GM12878 (cell line): ENCODE measurements around the gene MVB12B.

Experiments
- CHD2 ChIP-seq: IDR thresholded peaks from 2 replicates; pipeline ENCODE4 v1.6.1; 2011; ENCODE audit warnings: low read depth, low read length, improper control_type of control experiment, borderline replicate concordance
- CREM ChIP-seq: IDR thresholded peaks from 2 replicates; pipeline ENCODE4 v1.6.1; 2014; ENCODE audit warnings: antibody characterized with exemption, low read depth
- GABPA ChIP-seq: IDR thresholded peaks from 2 replicates; pipeline ENCODE4 v1.6.1; 2014; ENCODE audit warnings: antibody characterized with exemption, low read depth, mild to moderate bottlenecking, inconsistent platforms
- NR2C1 ChIP-seq: fragments of 450-650 bp; IDR thresholded peaks from 2 replicates; pipeline ENCODE4 v1.6.1; 2017; ENCODE audit warnings: antibody characterized with exemption, mild to moderate bottlenecking, moderate library complexity
- RAD21 ChIP-seq: IDR thresholded peaks from 2 replicates; pipeline ENCODE4 v1.6.1; 2011; ENCODE audit warnings: mild to moderate bottlenecking, low read depth, low read length, moderate library complexity; ENCODE audit not compliant: insufficient read depth
- TAF1 ChIP-seq: IDR thresholded peaks from 2 replicates; pipeline ENCODE4 v1.6.1; 2011; ENCODE audit warnings: mild to moderate bottlenecking, low read depth, low read length, borderline replicate concordance
- WRNIP1 ChIP-seq: IDR thresholded peaks from 2 replicates; pipeline ENCODE4 v1.6.1; 2011; ENCODE audit warnings: low read depth, low read length, improper control_type of control experiment, borderline replicate concordance
- YY1 ChIP-seq: IDR thresholded peaks from 2 replicates; pipeline ENCODE4 v1.6.1; 2011; ENCODE audit warnings: low read depth, mild to moderate bottlenecking, low read length
- ZNF24 ChIP-seq: fragments of 450-650 bp; IDR thresholded peaks from 2 replicates; pipeline ENCODE4 v1.6.1; 2017; ENCODE audit warnings: antibody characterized with exemption, mild to moderate bottlenecking
- TF ChIP-seq, protein P1 (sequence below): IDR thresholded peaks from 2 replicates; pipeline ENCODE4 v1.6.1; 2011; ENCODE audit warnings: mild to moderate bottlenecking, low read depth, low read length, moderate library complexity; ENCODE audit not compliant: insufficient replicate concordance
- TF ChIP-seq, protein P2 (sequence below), 3 experiments: IDR thresholded peaks in 2 of 3; conservative IDR thresholded peaks in 1 of 3; 2 replicates each; pipeline ENCODE4 v1.5.1; 2011; ENCODE audit warnings: low read depth in 3 of 3, low read length in 3 of 3, mild to moderate bottlenecking in 3 of 3, control low read depth in 2 of 3, moderate library complexity in 2 of 3, inconsistent platforms in 1 of 3, mixed read lengths in 1 of 3; ENCODE audit not compliant: control insufficient read depth in 2 of 3, insufficient read depth in 1 of 3; ENCODE audit errors: extremely low read depth in 1 of 3
- TF ChIP-seq, protein P3 (sequence below): IDR thresholded peaks from 2 replicates; pipeline ENCODE4 v1.6.1; 2012; ENCODE audit warnings: mild to moderate bottlenecking, low read depth, low read length
- TF ChIP-seq, protein P4 (sequence below): IDR thresholded peaks from 2 replicates; pipeline ENCODE4 v1.6.1; 2011; ENCODE audit warnings: low read depth, low read length, improper control_type of control experiment, borderline replicate concordance
- TF ChIP-seq, protein P5 (sequence below): IDR thresholded peaks from 2 replicates; pipeline ENCODE4 v1.6.1; 2011; ENCODE audit warnings: low read depth, mild to moderate bottlenecking, low read length, moderate library complexity, borderline replicate concordance; ENCODE audit errors: extremely low read depth

DNA sequence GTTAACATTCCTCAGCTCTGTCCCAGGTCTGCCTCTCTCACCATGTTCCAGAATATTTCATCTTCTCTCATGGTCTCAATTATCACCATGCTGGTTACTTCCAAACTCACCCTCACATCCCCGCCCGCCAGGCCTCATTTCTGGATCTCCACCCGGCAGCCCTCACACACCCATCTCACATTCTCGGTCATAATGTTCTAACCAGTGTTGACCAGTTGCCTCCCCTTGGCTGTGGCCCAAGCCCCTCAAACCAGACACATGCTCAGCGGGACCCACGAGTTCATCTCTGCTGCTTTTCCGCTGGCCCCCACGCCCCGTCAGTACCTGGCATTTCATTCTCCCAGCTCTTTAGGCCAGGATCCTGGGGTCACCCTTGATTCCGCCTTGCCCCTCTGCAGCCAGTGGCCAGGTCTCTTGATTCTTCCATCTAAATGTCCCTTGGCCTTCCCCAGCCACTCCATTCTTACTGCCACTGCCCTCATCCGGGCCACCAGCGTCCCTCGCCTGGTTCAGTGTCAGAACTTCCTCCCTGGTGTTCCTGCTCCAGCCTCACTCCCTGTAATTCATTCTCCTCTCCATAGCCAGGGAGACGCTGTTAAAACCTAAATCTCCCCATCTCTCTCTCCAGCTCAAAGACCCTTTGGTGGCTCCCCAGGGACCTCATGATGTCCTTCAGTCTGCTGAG is 141.7 kb downstream of the MVB12B start:
- TF ChIP-seq, protein P1, sequence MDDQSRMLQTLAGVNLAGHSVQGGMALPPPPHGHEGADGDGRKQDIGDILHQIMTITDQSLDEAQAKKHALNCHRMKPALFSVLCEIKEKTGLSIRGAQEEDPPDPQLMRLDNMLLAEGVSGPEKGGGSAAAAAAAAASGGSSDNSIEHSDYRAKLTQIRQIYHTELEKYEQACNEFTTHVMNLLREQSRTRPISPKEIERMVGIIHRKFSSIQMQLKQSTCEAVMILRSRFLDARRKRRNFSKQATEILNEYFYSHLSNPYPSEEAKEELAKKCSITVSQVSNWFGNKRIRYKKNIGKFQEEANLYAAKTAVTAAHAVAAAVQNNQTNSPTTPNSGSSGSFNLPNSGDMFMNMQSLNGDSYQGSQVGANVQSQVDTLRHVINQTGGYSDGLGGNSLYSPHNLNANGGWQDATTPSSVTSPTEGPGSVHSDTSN: no peak
- TF ChIP-seq, protein P2, sequence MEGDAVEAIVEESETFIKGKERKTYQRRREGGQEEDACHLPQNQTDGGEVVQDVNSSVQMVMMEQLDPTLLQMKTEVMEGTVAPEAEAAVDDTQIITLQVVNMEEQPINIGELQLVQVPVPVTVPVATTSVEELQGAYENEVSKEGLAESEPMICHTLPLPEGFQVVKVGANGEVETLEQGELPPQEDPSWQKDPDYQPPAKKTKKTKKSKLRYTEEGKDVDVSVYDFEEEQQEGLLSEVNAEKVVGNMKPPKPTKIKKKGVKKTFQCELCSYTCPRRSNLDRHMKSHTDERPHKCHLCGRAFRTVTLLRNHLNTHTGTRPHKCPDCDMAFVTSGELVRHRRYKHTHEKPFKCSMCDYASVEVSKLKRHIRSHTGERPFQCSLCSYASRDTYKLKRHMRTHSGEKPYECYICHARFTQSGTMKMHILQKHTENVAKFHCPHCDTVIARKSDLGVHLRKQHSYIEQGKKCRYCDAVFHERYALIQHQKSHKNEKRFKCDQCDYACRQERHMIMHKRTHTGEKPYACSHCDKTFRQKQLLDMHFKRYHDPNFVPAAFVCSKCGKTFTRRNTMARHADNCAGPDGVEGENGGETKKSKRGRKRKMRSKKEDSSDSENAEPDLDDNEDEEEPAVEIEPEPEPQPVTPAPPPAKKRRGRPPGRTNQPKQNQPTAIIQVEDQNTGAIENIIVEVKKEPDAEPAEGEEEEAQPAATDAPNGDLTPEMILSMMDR (IDR thresholded peaks at IDR 0.05 in 2 of 3, conservative IDR thresholded peaks at IDR 0.05 in 1 of 3; ENCODE audit: control insufficient read depth in 2 of 3, extremely low read depth in 1 of 3, insufficient read depth in 1 of 3, low read depth in 3 of 3, low read length in 3 of 3): no peak
- TF ChIP-seq NR2C1: no peak
- TF ChIP-seq, protein P3, sequence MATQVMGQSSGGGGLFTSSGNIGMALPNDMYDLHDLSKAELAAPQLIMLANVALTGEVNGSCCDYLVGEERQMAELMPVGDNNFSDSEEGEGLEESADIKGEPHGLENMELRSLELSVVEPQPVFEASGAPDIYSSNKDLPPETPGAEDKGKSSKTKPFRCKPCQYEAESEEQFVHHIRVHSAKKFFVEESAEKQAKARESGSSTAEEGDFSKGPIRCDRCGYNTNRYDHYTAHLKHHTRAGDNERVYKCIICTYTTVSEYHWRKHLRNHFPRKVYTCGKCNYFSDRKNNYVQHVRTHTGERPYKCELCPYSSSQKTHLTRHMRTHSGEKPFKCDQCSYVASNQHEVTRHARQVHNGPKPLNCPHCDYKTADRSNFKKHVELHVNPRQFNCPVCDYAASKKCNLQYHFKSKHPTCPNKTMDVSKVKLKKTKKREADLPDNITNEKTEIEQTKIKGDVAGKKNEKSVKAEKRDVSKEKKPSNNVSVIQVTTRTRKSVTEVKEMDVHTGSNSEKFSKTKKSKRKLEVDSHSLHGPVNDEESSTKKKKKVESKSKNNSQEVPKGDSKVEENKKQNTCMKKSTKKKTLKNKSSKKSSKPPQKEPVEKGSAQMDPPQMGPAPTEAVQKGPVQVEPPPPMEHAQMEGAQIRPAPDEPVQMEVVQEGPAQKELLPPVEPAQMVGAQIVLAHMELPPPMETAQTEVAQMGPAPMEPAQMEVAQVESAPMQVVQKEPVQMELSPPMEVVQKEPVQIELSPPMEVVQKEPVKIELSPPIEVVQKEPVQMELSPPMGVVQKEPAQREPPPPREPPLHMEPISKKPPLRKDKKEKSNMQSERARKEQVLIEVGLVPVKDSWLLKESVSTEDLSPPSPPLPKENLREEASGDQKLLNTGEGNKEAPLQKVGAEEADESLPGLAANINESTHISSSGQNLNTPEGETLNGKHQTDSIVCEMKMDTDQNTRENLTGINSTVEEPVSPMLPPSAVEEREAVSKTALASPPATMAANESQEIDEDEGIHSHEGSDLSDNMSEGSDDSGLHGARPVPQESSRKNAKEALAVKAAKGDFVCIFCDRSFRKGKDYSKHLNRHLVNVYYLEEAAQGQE: no peak
- no peak for TF ChIP-seq ZNF24
- TF ChIP-seq YY1: no peak
- TF ChIP-seq TAF1: no peak
- no peak for TF ChIP-seq CREM
- TF ChIP-seq, protein P4, sequence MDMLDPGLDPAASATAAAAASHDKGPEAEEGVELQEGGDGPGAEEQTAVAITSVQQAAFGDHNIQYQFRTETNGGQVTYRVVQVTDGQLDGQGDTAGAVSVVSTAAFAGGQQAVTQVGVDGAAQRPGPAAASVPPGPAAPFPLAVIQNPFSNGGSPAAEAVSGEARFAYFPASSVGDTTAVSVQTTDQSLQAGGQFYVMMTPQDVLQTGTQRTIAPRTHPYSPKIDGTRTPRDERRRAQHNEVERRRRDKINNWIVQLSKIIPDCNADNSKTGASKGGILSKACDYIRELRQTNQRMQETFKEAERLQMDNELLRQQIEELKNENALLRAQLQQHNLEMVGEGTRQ: no peak
- no peak for TF ChIP-seq GABPA
- TF ChIP-seq, protein P5, sequence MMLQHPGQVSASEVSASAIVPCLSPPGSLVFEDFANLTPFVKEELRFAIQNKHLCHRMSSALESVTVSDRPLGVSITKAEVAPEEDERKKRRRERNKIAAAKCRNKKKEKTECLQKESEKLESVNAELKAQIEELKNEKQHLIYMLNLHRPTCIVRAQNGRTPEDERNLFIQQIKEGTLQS: no peak
- TF ChIP-seq CHD2: no peak
- no peak for TF ChIP-seq WRNIP1
- TF ChIP-seq RAD21: no peak
